A673 (cell line): ENCODE data around the gene LMTK2. TPM values are rescaled to one million over a fixed set of nuclear protein-coding genes. Genes with fewer than 3 reads are reported as not detected.

Experiments
- BruUV-seq: library from RNA; stranded (reverse); fragments of 400-500 nt; replicated peaks from 2 replicates; lab custom pipeline; 2021; lab: Mats Ljungman, UMichigan
- CTCF ChIA-PET: fragments of 300-600 bp; sonication (Branson Sonifier 250); formaldehyde crosslinking; loops from one replicate; lab custom pipeline; 2022; ENCODE audit warnings: antibody characterized with exemption; lab: Charles Lee
- POLR2A ChIA-PET: fragments of 300-600 bp; sonication (Branson Sonifier 250); formaldehyde crosslinking; loops from one replicate; lab custom pipeline; 2022; ENCODE audit warnings: antibody characterized with exemption; ENCODE audit not compliant: low non-redundant PET; lab: Charles Lee
- DNase-seq: peaks from one replicate; pipeline ENCODE4 v3.0.0-alpha.2; 2015; ENCODE audit warnings: low spot score
- H3K27ac ChIP-seq: fragments of 200-600 bp; sonication (generic); 2 replicates; pipeline ENCODE4 v1.5.1; 2016; ENCODE audit warnings: mixed run types, low read depth, mild to moderate bottlenecking, mixed read lengths, antibody characterized with exemption, low read length; ENCODE audit not compliant: poor library complexity, severe bottlenecking
- H3K27me3 ChIP-seq: fragments of 200-600 bp; sonication (generic); replicated peaks from 2 replicates; pipeline ENCODE4 v1.6.1; 2017; ENCODE audit warnings: mixed run types, low read depth, mild to moderate bottlenecking, mixed read lengths, antibody characterized with exemption, low read length; ENCODE audit not compliant: insufficient read depth, poor library complexity
- H3K36me3 ChIP-seq: fragments of 200-600 bp; sonication (generic); 2 replicates; pipeline ENCODE4 v1.6.1; 2016; ENCODE audit warnings: mixed run types, mild to moderate bottlenecking, mixed read lengths, antibody characterized with exemption, low read length; ENCODE audit not compliant: insufficient read depth, poor library complexity, severe bottlenecking
- H3K4me1 ChIP-seq: fragments of 200-600 bp; sonication (generic); 2 replicates; pipeline ENCODE4 v1.6.1; 2017; ENCODE audit warnings: mixed run types, mild to moderate bottlenecking, mixed read lengths, antibody characterized with exemption, low read length; ENCODE audit not compliant: insufficient read depth, poor library complexity, severe bottlenecking
- H3K4me3 ChIP-seq: fragments of 200-600 bp; sonication (generic); 2 replicates; pipeline ENCODE4 v1.5.1; 2016; ENCODE audit warnings: low read depth, mixed run types, mild to moderate bottlenecking, mixed read lengths, low read length; ENCODE audit not compliant: poor library complexity, severe bottlenecking
- H3K9me3 ChIP-seq: fragments of 200-600 bp; sonication (generic); 2 replicates; pipeline ENCODE4 v1.6.1; 2016; ENCODE audit warnings: mixed run types, low read depth, mild to moderate bottlenecking, mixed read lengths, antibody characterized with exemption, low read length; ENCODE audit not compliant: poor library complexity, severe bottlenecking
- CTCF ChIP-seq: fragments of 300-800, 200-600 bp; sonication (generic); conservative IDR thresholded peaks from 2 replicates; pipeline ENCODE4 v1.5.1; 2017; ENCODE audit warnings: low read depth, mild to moderate bottlenecking, antibody characterized with exemption, low read length, moderate library complexity, mixed read lengths
- EZH2 ChIP-seq: fragments of 200-600 bp; sonication (generic); IDR thresholded peaks from 2 replicates; pipeline ENCODE4 v1.6.1; 2017; ENCODE audit warnings: borderline replicate concordance, low read depth, mild to moderate bottlenecking, mixed read lengths, antibody characterized with exemption, low read length; ENCODE audit not compliant: poor library complexity, severe bottlenecking
- intact Hi-C: fragments of 100-400 bp; cut with micrococcal nuclease; formaldehyde crosslinking; loops from one replicate; pipeline ENCODE4 v1.10.0; 2022; ENCODE audit not compliant: unreplicated experiment
- total RNA-seq: library from RNA; stranded (reverse); gene quantifications from 2 replicates; pipeline ENCODE4 v1.2.3, GENCODE V29; 2021

Gene LMTK2
- total RNA-seq, 1 experiment from 2014 or later = 20.6 TPM

DNA sequence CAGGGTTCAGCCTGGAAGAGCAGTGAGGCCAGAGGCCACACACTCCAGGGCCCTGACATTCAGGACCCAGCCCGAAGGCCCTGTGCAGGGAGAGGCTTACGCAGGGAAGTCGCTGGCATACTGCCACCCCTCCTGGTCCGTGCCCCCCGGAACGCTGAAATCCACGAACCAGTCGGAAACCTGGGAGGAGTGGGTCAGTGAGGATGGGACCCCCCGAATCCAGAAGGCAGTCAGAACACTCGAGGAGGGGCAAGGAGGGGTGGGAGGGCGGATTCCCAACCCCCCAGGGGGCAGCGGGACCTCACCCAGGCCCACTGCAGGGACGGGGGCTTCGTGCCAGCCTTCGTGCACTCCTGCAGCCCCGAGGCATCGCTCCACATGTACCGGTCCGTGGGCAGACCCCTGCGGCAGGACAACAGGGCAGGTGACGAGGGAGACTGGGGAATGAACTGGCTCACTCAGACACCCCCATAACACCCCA is 118.1 kb downstream of the LMTK2 start:
- Histone ChIP-seq H3K36me3 (no peaks in the 10 kb centered on the region), H3K4me1 (no peaks in the 10 kb centered on the region), H3K27me3 (no peaks in the 10 kb centered on the region), H3K4me3 (no peak overlapping the region), H3K27ac (no peak overlapping the region), H3K9me3 (no peaks in the 10 kb centered on the region)
- no peak for DNase-seq
- BruUV-seq = no TSS peak
- ChIA-PET CTCF (no interaction called here), POLR2A (no interaction called here)
- no peak for TF ChIP-seq CTCF
- TF ChIP-seq EZH2 = no peak
- intact Hi-C loops = no loop called here

- Histone ChIP-seq H3K4me3 (no peak overlapping the region), H3K36me3 (no peaks in the 10 kb centered on the region), H3K4me1 (no peaks in the 10 kb centered on the region), H3K27ac (no peak overlapping the region), H3K27me3 (no peaks in the 10 kb centered on the region), H3K9me3 (no peaks in the 10 kb centered on the region)
- ChIA-PET CTCF (no interaction called here), POLR2A (no interaction called here)
- TF ChIP-seq EZH2 (no peak), CTCF (no peak)
- BruUV-seq = no TSS peak
- no peak for DNase-seq
- intact Hi-C loops = no loop called here
Observed at GRCh38 chr7:98225913-98226614, 119.4 kb downstream of the LMTK2 start.

DNA sequence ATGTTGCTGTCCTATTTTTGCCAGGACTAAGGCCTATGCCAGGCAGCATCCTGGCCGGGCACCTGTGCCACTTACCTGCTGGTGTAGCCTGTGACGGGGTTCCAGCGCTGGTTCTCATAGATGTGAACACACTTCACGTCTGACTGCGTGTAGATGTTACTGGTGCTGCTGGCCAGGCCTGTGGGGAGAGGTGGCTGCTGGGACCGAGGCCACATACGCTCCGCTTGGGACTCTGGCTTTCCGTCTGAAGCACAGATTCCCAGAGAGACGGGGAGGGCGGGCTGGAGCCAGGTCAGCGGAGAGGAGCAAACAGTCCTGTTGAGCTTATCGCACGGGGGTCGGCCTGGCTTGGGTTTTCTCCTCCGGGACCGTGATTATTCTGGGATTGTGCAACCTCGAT is 121.3 kb downstream of the LMTK2 start:
- CTCF ChIA-PET = no interaction called here
- H3K27ac ChIP-seq = no peak overlapping the region
- no peak for DNase-seq
- intact Hi-C loops = no loop called here
- H3K4me3 ChIP-seq = no peak overlapping the region
- BruUV-seq = no TSS peak
- H3K36me3 ChIP-seq = no peaks in the 10 kb centered on the region
- no peaks in the 10 kb centered on the region for H3K4me1 ChIP-seq
- H3K27me3 ChIP-seq = no peaks in the 10 kb centered on the region
- no peak for TF ChIP-seq CTCF
- no peak for TF ChIP-seq EZH2
- no peaks in the 10 kb centered on the region for H3K9me3 ChIP-seq
- POLR2A ChIA-PET = no interaction called here
